Activated CD8-positive, alpha-beta memory T cell treated with anti-CD3 and anti-CD28 coated beads, Interleukin-2, amount 50 U/mL, for 24 hours (primary cell): ENCODE data around the gene LRRN3.
A peak's percentile ranks its signal among the peaks of the same experiment; 100 is the strongest.

Experiments used
- DNase-seq: peaks from one replicate; pipeline ENCODE4 v3.0.0-alpha.2; 2020; ENCODE audit errors: extremely low read depth

LRRN3 gene

GRCh38 chr7:111077001-111077400 is 13.9 kb upstream of the LRRN3 start:
- DNase-seq: no peak

GRCh38 chr7:111080495-111081105 is 10.3 kb upstream of the LRRN3 start:
- DNase-seq: no peak

- DNase-seq: no peak
Measured at GRCh38 chr7:111081546-111082267, 9.2 kb upstream of the LRRN3 start.

- no peak for DNase-seq
Measured at GRCh38 chr7:111082351-111082750, 8.6 kb upstream of the LRRN3 start.

GRCh38 chr7:111083413-111083812 is 7.5 kb upstream of the LRRN3 start:
- DNase-seq: peak; percentile 17

GRCh38 chr7:111085356-111085755 is 5.6 kb upstream of the LRRN3 start:
- DNase-seq: no peak

- no peak for DNase-seq
Measured at GRCh38 chr7:111086532-111086931, 4.4 kb upstream of the LRRN3 start.

GRCh38 chr7:111088328-111088727 is 2.6 kb upstream of the LRRN3 start:
- no peak for DNase-seq

- no peak for DNase-seq
Measured at GRCh38 chr7:111089822-111090426, 1.0 kb upstream of the LRRN3 start.

GRCh38 chr7:111091593-111092358 is 849 bp downstream of the LRRN3 start:
- DNase-seq: no peak

GRCh38 chr7:111092406-111093236 is 1.7 kb downstream of the LRRN3 start:
- DNase-seq: no peak

GRCh38 chr7:111093496-111093895 is 2.6 kb downstream of the LRRN3 start:
- DNase-seq: no peak

GRCh38 chr7:111094419-111094818 is 3.5 kb downstream of the LRRN3 start:
- no peak for DNase-seq

- DNase-seq: no peak
Measured at GRCh38 chr7:111096997-111097396, 6.1 kb downstream of the LRRN3 start.

GRCh38 chr7:111098011-111098925 is 7.3 kb downstream of the LRRN3 start:
- peak; percentile 23 for DNase-seq

GRCh38 chr7:111098926-111099250 is 8.0 kb downstream of the LRRN3 start:
- DNase-seq: no peak

GRCh38 chr7:111101856-111102646 is 11.1 kb downstream of the LRRN3 start:
- no peak for DNase-seq

GRCh38 chr7:111103136-111103535 is 12.2 kb downstream of the LRRN3 start:
- DNase-seq: no peak

- no peak for DNase-seq
Measured at GRCh38 chr7:111103678-111104274, 12.8 kb downstream of the LRRN3 start.
